Measurements from ENCODE around the gene OSBPL9.
"Not testable (repeated sequence)": the region's sequence is repeated elsewhere in the genome, so short reads cannot be mapped to it uniquely, and the experiment has no call there.

OSBPL9 gene

DNA sequence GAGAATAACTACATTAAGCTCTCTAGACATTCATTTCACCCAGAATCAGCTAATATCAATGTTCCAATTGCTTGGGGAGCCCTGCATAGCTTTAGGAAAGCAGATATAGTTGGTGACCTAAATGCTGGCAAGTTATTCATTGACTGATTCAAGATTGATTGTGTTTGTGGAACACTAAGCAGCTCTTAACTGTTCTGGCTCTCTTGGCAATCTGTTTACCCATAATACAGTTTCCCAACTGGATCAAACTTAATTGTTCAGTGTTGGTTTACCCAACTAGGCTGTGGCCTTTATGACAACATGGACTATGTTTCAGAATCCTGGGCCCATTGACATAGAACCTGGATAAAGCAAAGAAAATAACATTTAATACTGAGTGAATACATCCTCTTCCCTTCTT, 178.0 kb downstream of the OSBPL9 start:
- DNase-seq: no peak

DNA sequence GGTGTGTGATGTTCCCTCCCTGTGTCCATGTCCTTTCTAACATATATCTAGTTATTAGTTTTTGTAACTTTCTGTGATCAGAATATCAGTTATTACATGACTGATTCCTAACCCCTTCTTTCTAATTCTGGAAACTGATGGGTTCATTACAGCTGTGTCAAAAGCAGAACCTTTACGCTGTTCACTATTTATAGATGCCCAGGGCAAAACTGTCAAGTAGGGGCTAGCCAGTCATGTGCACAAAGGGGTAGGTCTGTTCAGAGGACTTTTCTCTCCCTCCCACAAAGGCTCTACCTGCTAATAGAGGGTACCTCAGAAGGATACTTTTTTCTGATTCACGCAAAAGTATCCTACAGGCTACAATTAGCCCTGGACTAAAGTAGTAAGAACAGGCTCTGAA, 182.5 kb downstream of the OSBPL9 start:
- no peak for DNase-seq

DNA sequence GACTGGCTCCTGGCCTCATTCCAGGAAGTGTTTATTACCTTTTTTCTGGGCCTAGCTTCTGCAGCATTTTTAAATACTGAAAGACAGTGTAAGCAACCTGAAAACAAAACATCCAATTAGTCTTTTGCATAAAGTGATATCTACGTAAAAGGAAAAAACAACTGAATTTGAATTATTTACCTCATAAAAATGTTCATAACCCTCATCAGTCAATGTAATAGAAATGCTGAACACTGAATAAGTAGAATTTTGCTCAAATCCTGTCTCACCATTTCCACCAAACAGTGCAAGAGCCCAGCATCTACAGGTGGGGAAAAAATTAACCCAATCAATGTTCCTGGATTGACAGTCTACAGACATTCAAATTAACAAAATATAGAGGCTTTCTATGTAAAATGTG, 197.6 kb downstream of the OSBPL9 start:
- DNase-seq: no peak

DNA sequence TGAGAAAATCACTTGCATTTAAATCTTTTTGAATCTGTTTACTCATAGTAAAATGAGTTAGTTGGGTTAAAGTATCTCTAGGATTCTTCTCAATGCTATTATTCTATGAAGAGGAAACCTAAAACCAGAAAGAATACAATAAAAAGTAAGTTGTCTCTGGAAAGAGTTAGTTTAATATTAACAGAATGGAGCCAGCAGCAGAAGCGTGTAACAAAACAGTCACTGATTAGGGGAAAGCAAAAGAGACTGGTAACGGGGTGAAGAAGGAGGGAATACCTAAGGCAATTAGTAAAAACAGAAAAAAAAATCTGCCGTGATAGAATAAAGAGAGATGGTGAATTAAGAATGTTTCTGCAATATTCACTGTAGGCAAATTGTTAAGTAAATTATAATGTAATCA, 201.6 kb downstream of the OSBPL9 start:
- DNase-seq: no peak

DNA sequence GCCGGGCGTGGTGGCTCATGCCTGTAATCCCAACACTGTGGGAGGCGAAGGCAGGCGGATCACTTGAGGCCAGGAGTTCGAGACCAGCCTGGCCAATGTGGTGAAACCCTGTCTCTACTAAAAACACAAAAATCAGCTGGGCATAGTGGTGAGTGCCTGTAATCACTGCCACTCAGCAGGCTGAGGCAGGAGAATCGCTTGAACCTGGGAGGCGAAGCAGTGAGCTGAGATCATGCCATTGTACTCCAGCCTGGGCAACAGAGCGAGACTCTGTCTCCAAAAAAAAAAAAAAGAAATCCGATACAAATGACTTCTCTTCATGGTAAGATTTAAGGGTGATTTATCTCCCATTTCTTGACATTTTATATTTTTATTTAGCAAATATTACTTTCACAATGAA, 202.1 kb downstream of the OSBPL9 start:
- not testable (repeated sequence) for DNase-seq

DNA sequence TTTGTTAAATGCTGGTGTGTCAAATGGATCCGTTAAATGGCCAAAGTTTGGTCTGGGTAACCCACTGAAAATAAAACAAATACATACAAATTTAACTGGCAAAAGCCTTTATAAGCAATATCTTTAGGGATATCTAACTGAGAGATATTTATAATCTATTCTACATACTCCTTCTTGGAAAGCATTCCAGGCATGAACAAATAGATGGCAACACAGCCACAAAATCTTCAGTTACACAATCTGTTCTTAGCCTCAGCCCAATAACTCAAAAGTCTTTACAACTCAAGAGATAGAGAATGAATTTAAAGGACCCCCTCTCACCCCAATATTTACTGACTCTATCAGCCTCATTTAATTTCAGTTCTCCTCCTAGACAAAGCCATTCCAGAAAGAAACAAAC, 202.9 kb downstream of the OSBPL9 start:
- DNase-seq: no peak

DNA sequence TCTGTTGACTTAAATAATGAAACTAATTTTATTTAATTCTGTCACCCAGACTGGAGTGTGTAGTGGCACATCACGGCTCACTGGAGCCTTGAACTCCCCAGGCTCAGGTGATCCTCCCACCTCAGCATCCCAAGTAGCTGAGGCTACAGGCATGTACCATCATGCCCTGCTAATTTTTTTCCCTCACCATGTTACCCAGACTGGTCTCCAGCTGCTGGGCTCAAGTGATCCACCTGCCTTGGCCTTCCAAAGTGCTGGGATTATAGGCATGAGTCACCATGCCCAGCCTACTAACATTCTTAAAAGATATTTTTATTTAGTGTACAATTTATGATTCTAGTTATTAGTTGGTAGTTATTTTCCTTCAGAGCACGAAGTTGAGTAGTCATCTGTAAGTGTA, 212.2 kb downstream of the OSBPL9 start:
- DNase-seq: no peak

DNA sequence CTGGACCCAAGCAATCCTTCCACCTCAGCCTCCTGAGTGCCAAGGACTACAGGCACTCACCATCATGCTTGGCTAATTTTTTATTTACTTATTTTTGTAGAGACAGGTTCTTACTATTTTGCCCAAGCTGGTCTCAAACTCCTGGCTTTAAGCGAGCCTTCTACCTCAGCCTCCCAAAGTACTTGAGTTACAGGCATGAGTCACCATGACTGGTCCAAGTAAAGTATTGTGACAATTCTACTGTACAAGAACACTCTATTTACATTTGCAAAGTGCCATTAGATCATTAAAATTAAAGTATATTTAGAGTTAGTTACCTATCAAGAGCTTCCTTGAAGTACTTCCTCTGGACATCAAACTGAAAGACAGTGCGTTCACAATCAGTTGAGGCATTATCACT, 216.8 kb downstream of the OSBPL9 start:
- no peak for DNase-seq

DNA sequence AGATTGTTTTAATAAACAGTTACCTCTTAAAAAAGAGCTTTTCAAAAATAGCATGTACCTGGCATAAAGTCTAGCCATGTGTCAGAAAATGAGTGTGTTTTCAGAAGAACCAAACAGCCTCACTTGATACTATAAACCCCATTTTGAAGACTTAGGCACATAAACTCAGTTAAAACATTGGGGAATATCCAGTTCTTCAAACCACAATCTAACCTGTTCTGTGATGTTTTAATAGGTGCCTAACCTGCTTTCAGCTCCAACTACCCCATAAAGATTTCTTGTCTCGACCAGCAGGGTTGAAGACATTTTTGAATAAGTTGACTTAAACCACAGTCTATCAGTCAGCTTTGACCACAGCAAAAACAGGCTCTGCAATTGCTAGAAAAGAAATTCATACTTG, 220.4 kb downstream of the OSBPL9 start:
- no peak for DNase-seq

Measured in activated CD4-positive, alpha-beta T cell treated with anti-CD3 and anti-CD28 coated beads, Interleukin-2, amount 50 U/mL, for 48 hours (primary cell).